K562 (cell line): ENCODE results near the gene SNRPD2.

Experiments
- POLR2A ChIP-seq: fragments of 450-650 bp; conservative IDR thresholded peaks from 2 replicates; pipeline ENCODE4 v1.6.1; 2016
- POLR2AphosphoS5 ChIP-seq: IDR thresholded peaks from 2 replicates; pipeline ENCODE4 v1.6.1; 2011; ENCODE audit warnings: mild to moderate bottlenecking, low read depth, low read length, moderate library complexity; ENCODE audit not compliant: control insufficient read depth, insufficient read depth
- RBM39 ChIP-seq: fragments of 200-400 bp; formaldehyde crosslinking; optimal IDR thresholded peaks from 2 replicates; pipeline ENCODE3; 2018; ENCODE audit warnings: low read depth, low read length
- SRF ChIP-seq, 2 experiments: fragments of 250-450, 450-650 bp in 1 of 2; sonication (Bioruptor Pico) in 1 of 2; sonication (generic) in 1 of 2; formaldehyde crosslinking; IDR thresholded peaks; 2 replicates each; pipeline versions ENCODE4 v1.5.0 to v1.5.1; 2020 to 2022; ENCODE audit warnings: mild to moderate bottlenecking in 1 of 2, missing genetic modification reagents in 1 of 2
- ZC3H8 ChIP-seq: fragments of 450-650 bp; IDR thresholded peaks from 2 replicates; pipeline ENCODE4 v1.6.1; 2017
- ZNF24 ChIP-seq: fragments of 450-650 bp; IDR thresholded peaks from 2 replicates; pipeline ENCODE4 v1.6.1; 2016
- TF ChIP-seq, protein P1 (sequence below), 3 experiments: IDR thresholded peaks in 2 of 3; conservative IDR thresholded peaks in 1 of 3; 2 replicates each; pipeline ENCODE4 v1.5.1; 2011 to 2012; ENCODE audit warnings: low read length in 3 of 3, mild to moderate bottlenecking in 3 of 3, control low read depth in 2 of 3, improper control_type of control experiment in 1 of 3, inconsistent platforms in 1 of 3, low read depth in 1 of 3, mixed read lengths in 1 of 3, moderate library complexity in 1 of 3; ENCODE audit not compliant: insufficient read depth in 2 of 3
- TF ChIP-seq, protein P2 (sequence below): fragments of 450-650 bp; IDR thresholded peaks from 2 replicates; pipeline ENCODE4 v1.6.1; 2014; ENCODE audit warnings: low read depth, mild to moderate bottlenecking, moderate library complexity, borderline replicate concordance

GRCh38 chr19:45705710-45706415 is 14.1 kb upstream of the SNRPD2 start:
- TF ChIP-seq SRF (CRISPR knock-in tag; IDR thresholded peaks at IDR 0.05) (no peak), RBM39 (no peak), ZNF24 (no peak), POLR2AphosphoS5 (no peak), POLR2A (no peak), ZC3H8 (no peak)
- TF ChIP-seq, protein P1, sequence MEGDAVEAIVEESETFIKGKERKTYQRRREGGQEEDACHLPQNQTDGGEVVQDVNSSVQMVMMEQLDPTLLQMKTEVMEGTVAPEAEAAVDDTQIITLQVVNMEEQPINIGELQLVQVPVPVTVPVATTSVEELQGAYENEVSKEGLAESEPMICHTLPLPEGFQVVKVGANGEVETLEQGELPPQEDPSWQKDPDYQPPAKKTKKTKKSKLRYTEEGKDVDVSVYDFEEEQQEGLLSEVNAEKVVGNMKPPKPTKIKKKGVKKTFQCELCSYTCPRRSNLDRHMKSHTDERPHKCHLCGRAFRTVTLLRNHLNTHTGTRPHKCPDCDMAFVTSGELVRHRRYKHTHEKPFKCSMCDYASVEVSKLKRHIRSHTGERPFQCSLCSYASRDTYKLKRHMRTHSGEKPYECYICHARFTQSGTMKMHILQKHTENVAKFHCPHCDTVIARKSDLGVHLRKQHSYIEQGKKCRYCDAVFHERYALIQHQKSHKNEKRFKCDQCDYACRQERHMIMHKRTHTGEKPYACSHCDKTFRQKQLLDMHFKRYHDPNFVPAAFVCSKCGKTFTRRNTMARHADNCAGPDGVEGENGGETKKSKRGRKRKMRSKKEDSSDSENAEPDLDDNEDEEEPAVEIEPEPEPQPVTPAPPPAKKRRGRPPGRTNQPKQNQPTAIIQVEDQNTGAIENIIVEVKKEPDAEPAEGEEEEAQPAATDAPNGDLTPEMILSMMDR (IDR thresholded peaks at IDR 0.05 in 2 of 3, conservative IDR thresholded peaks at IDR 0.05 in 1 of 3; ENCODE audit: insufficient read depth in 2 of 3, low read depth in 1 of 3, low read length in 3 of 3): no peak
- TF ChIP-seq, protein P2, sequence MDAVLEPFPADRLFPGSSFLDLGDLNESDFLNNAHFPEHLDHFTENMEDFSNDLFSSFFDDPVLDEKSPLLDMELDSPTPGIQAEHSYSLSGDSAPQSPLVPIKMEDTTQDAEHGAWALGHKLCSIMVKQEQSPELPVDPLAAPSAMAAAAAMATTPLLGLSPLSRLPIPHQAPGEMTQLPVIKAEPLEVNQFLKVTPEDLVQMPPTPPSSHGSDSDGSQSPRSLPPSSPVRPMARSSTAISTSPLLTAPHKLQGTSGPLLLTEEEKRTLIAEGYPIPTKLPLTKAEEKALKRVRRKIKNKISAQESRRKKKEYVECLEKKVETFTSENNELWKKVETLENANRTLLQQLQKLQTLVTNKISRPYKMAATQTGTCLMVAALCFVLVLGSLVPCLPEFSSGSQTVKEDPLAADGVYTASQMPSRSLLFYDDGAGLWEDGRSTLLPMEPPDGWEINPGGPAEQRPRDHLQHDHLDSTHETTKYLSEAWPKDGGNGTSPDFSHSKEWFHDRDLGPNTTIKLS: no peak
